ENCODE data around the gene COQ5.

GRCh38 chr12:120466560-120467315 lies 62.2 kb downstream of the COQ5 start:
- TF ChIP-seq, protein P1, sequence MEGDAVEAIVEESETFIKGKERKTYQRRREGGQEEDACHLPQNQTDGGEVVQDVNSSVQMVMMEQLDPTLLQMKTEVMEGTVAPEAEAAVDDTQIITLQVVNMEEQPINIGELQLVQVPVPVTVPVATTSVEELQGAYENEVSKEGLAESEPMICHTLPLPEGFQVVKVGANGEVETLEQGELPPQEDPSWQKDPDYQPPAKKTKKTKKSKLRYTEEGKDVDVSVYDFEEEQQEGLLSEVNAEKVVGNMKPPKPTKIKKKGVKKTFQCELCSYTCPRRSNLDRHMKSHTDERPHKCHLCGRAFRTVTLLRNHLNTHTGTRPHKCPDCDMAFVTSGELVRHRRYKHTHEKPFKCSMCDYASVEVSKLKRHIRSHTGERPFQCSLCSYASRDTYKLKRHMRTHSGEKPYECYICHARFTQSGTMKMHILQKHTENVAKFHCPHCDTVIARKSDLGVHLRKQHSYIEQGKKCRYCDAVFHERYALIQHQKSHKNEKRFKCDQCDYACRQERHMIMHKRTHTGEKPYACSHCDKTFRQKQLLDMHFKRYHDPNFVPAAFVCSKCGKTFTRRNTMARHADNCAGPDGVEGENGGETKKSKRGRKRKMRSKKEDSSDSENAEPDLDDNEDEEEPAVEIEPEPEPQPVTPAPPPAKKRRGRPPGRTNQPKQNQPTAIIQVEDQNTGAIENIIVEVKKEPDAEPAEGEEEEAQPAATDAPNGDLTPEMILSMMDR (IDR thresholded peaks at IDR 0.05) = peak in 2 of 4 experiments; percentile 31 to 50
- TF ChIP-seq POLR2AphosphoS5 (IDR thresholded peaks at IDR 0.05) (no peak), POLR2A (IDR thresholded peaks at IDR 0.05) (no peak)

Measured in prostate gland (tissue), 2 donors.